Measurements from ENCODE around the gene USP34.

DNA sequence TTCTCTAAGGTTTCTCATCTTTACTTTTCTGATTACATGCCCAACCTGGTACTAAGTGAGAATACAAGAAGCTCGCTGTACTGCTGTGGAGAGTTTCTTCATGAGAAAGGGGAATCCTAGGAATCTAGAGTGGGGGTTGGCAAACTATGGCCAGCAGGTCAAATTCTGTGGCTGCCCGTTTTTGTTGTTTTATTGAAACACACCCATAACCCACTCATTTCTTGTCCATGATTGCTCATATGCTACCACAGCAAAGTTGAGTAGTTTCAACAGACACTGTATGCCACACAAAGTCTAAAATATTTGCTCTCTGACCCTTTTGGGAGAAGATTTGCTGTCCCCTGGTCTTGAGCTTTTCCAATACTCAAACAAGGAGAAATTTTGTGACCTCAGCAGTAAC is 250.1 kb downstream of the USP34 start:
- TF ChIP-seq, protein P1, sequence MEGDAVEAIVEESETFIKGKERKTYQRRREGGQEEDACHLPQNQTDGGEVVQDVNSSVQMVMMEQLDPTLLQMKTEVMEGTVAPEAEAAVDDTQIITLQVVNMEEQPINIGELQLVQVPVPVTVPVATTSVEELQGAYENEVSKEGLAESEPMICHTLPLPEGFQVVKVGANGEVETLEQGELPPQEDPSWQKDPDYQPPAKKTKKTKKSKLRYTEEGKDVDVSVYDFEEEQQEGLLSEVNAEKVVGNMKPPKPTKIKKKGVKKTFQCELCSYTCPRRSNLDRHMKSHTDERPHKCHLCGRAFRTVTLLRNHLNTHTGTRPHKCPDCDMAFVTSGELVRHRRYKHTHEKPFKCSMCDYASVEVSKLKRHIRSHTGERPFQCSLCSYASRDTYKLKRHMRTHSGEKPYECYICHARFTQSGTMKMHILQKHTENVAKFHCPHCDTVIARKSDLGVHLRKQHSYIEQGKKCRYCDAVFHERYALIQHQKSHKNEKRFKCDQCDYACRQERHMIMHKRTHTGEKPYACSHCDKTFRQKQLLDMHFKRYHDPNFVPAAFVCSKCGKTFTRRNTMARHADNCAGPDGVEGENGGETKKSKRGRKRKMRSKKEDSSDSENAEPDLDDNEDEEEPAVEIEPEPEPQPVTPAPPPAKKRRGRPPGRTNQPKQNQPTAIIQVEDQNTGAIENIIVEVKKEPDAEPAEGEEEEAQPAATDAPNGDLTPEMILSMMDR (IDR thresholded peaks at IDR 0.05): no peak
- TF ChIP-seq POLR2A (IDR thresholded peaks at IDR 0.05): no peak
